Measurements from ENCODE around the gene RUNX2.

Gene RUNX2

DNA sequence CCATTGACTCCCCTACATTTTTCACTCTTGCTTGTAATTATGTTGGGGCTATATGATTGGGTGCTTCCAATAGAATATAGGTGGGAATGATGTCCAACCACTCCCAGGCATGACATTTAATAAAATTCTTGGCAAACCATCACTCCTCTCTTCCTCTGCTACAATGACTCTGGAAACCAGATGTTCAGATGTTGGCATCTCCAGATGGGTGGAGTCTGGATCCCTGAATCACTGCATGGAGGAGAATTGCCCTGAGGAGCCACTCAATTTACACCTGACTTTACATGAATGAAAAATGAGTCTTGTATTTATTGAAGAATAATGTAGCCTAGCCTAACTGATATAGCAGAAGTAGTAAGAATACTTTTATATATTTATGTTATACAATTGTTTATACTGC, 356.3 kb downstream of the RUNX2 start:
- no peak overlapping the region for H3K4me3 ChIP-seq (ENCODE audit: low read length)

DNA sequence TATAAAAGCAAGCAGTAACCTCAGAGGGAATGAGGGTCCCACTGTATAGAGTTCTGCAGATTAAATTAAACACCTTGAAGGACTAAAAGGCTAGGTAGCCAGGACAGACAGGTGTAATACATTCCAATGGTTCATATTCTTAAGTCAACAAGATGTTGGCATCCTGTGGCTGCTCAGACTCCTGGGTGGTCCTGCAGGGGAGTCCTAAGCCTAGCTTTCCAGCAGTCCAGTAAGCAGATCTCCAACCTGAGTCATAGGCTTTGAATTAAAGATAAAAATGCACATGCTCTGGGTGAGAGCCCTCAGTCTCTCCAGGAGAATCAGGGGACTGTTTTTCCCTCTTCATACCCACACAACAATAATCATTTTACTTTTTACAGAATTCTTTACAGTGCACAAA, 356.9 kb downstream of the RUNX2 start:
- H3K36me3 ChIP-seq (ENCODE audit: control insufficient read depth, insufficient read depth, low read length) = no peaks in the 10 kb centered on the region
- H3K4me3 ChIP-seq (ENCODE audit: low read length) = no peak overlapping the region
- no peaks in the 10 kb centered on the region for H3K4me1 ChIP-seq (ENCODE audit: control insufficient read depth, insufficient read depth, low read length)
- no peak overlapping the region for H3K9ac ChIP-seq (ENCODE audit: low read length)
- no peaks in the 10 kb centered on the region for H3K27me3 ChIP-seq (ENCODE audit: control insufficient read depth, insufficient read depth, low read length)
- H3K9me3 ChIP-seq (ENCODE audit: control insufficient read depth, low read length) = no peaks in the 10 kb centered on the region

More for the DNA sequence above, 356.3 kb downstream of the RUNX2 start:
- Histone ChIP-seq H3K36me3 (ENCODE audit: control insufficient read depth, insufficient read depth, low read length) (no peaks in the 10 kb centered on the region), H3K9ac (ENCODE audit: low read length) (no peak overlapping the region), H3K4me1 (ENCODE audit: control insufficient read depth, insufficient read depth, low read length) (no peaks in the 10 kb centered on the region), H3K27me3 (ENCODE audit: control insufficient read depth, insufficient read depth, low read length) (no peaks in the 10 kb centered on the region), H3K9me3 (ENCODE audit: control insufficient read depth, low read length) (no peaks in the 10 kb centered on the region)

- H3K27me3 ChIP-seq (ENCODE audit: control insufficient read depth, insufficient read depth, low read length) = no peaks in the 10 kb centered on the region
- H3K36me3 ChIP-seq (ENCODE audit: control insufficient read depth, insufficient read depth, low read length) = no peaks in the 10 kb centered on the region
- H3K9ac ChIP-seq (ENCODE audit: low read length) = no peak overlapping the region
- H3K4me1 ChIP-seq (ENCODE audit: control insufficient read depth, insufficient read depth, low read length) = no peaks in the 10 kb centered on the region
- no peak overlapping the region for H3K4me3 ChIP-seq (ENCODE audit: low read length)
- no peaks in the 10 kb centered on the region for H3K9me3 ChIP-seq (ENCODE audit: control insufficient read depth, low read length)
Observed at GRCh38 chr6:45686841-45687569, 358.9 kb downstream of the RUNX2 start.

GRCh38 chr6:45687570-45687969, 359.4 kb downstream of the RUNX2 start:
- H3K9me3 ChIP-seq (ENCODE audit: control insufficient read depth, low read length) = no peaks in the 10 kb centered on the region
- no peaks in the 10 kb centered on the region for H3K4me1 ChIP-seq (ENCODE audit: control insufficient read depth, insufficient read depth, low read length)
- H3K36me3 ChIP-seq (ENCODE audit: control insufficient read depth, insufficient read depth, low read length) = no peaks in the 10 kb centered on the region
- no peak overlapping the region for H3K9ac ChIP-seq (ENCODE audit: low read length)
- H3K4me3 ChIP-seq (ENCODE audit: low read length) = no peak overlapping the region
- no peaks in the 10 kb centered on the region for H3K27me3 ChIP-seq (ENCODE audit: control insufficient read depth, insufficient read depth, low read length)

DNA sequence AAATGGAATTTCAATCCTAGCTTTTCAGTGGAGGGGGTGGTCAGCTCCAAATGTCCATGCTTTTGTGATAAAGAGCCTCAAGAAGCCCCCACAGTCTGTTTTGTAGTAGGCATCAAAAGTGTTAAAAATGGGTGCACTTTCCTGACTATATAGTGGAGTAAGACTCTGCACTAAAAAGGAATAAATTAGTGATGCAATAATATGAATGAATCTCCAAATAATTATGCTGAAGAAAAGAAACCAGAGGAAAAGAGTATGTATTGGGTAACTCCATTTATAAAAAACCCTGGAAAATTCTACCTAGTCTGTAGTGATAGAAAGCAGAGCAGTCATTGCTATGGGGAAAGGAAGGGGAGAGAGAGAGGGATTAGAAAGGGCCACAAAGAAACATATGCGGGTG, 360.1 kb downstream of the RUNX2 start:
- H3K36me3 ChIP-seq (ENCODE audit: control insufficient read depth, insufficient read depth, low read length) = no peaks in the 10 kb centered on the region
- H3K9ac ChIP-seq (ENCODE audit: low read length) = no peak overlapping the region
- no peaks in the 10 kb centered on the region for H3K4me1 ChIP-seq (ENCODE audit: control insufficient read depth, insufficient read depth, low read length)
- H3K27me3 ChIP-seq (ENCODE audit: control insufficient read depth, insufficient read depth, low read length) = no peaks in the 10 kb centered on the region
- H3K4me3 ChIP-seq (ENCODE audit: low read length) = no peak overlapping the region
- no peaks in the 10 kb centered on the region for H3K9me3 ChIP-seq (ENCODE audit: control insufficient read depth, low read length)

GRCh38 chr6:45689926-45690615, 361.9 kb downstream of the RUNX2 start:
- H3K9ac ChIP-seq (ENCODE audit: low read length) = no peak overlapping the region
- H3K4me3 ChIP-seq (ENCODE audit: low read length) = no peak overlapping the region
- no peaks in the 10 kb centered on the region for H3K36me3 ChIP-seq (ENCODE audit: control insufficient read depth, insufficient read depth, low read length)
- no peaks in the 10 kb centered on the region for H3K9me3 ChIP-seq (ENCODE audit: control insufficient read depth, low read length)
- H3K27me3 ChIP-seq (ENCODE audit: control insufficient read depth, insufficient read depth, low read length) = no peaks in the 10 kb centered on the region
- no peaks in the 10 kb centered on the region for H3K4me1 ChIP-seq (ENCODE audit: control insufficient read depth, insufficient read depth, low read length)

DNA sequence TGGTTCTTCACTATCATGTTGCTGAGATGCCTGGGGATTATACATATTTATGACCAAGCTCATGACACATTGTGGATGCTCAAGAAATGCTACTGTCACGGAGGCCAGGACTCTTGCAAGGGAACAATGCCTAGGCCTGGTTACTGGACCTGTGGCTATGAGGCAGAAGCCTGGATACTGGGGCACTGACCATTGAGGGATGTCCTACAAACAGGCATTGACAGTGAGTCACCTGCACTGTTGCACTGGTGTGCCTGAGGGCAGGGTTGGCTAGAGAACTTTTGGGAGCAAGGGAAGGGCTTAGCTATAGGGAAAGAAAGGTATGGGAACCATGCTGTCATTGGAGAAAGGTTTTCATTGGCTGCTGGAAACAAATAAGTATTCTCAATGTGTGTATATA, 362.7 kb downstream of the RUNX2 start:
- no peaks in the 10 kb centered on the region for H3K27me3 ChIP-seq (ENCODE audit: control insufficient read depth, insufficient read depth, low read length)
- no peak overlapping the region for H3K4me3 ChIP-seq (ENCODE audit: low read length)
- no peaks in the 10 kb centered on the region for H3K4me1 ChIP-seq (ENCODE audit: control insufficient read depth, insufficient read depth, low read length)
- no peaks in the 10 kb centered on the region for H3K36me3 ChIP-seq (ENCODE audit: control insufficient read depth, insufficient read depth, low read length)
- H3K9me3 ChIP-seq (ENCODE audit: control insufficient read depth, low read length) = no peaks in the 10 kb centered on the region
- H3K9ac ChIP-seq (ENCODE audit: low read length) = no peak overlapping the region

DNA sequence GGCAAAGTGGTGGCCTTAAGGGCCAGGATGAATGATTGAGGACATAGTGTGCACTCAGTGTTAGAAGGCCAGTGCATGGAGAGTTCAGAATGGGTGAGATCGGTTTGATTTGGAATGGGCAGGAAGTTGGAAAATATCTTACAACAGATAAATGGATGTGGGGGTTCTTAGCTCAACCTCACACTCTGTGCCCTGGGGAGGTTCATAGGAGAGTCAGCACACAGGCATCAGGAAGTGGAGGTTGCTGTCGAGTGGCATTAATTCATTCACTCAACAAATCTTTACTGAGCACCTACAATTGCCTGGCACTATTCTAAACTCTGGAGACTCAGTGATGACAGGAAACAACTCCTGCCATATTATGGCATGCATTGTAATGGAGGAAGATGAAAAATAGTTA, 363.3 kb downstream of the RUNX2 start:
- Histone ChIP-seq H3K9me3 (ENCODE audit: control insufficient read depth, low read length) (no peaks in the 10 kb centered on the region), H3K4me3 (ENCODE audit: low read length) (no peak overlapping the region), H3K36me3 (ENCODE audit: control insufficient read depth, insufficient read depth, low read length) (no peaks in the 10 kb centered on the region), H3K4me1 (ENCODE audit: control insufficient read depth, insufficient read depth, low read length) (no peaks in the 10 kb centered on the region), H3K27me3 (ENCODE audit: control insufficient read depth, insufficient read depth, low read length) (no peaks in the 10 kb centered on the region), H3K9ac (ENCODE audit: low read length) (no peak overlapping the region)

- no peaks in the 10 kb centered on the region for H3K36me3 ChIP-seq (ENCODE audit: control insufficient read depth, insufficient read depth, low read length)
- no peaks in the 10 kb centered on the region for H3K4me1 ChIP-seq (ENCODE audit: control insufficient read depth, insufficient read depth, low read length)
- H3K27me3 ChIP-seq (ENCODE audit: control insufficient read depth, insufficient read depth, low read length) = no peaks in the 10 kb centered on the region
- H3K4me3 ChIP-seq (ENCODE audit: low read length) = no peak overlapping the region
- H3K9me3 ChIP-seq (ENCODE audit: control insufficient read depth, low read length) = no peaks in the 10 kb centered on the region
- H3K9ac ChIP-seq (ENCODE audit: low read length) = no peak overlapping the region
Observed at GRCh38 chr6:45692021-45692420, 363.9 kb downstream of the RUNX2 start.

- Histone ChIP-seq H3K4me3 (ENCODE audit: low read length) (no peak overlapping the region), H3K36me3 (ENCODE audit: control insufficient read depth, insufficient read depth, low read length) (no peaks in the 10 kb centered on the region), H3K9ac (ENCODE audit: low read length) (no peak overlapping the region), H3K4me1 (ENCODE audit: control insufficient read depth, insufficient read depth, low read length) (no peaks in the 10 kb centered on the region), H3K9me3 (ENCODE audit: control insufficient read depth, low read length) (no peaks in the 10 kb centered on the region), H3K27me3 (ENCODE audit: control insufficient read depth, insufficient read depth, low read length) (no peaks in the 10 kb centered on the region)
Observed at GRCh38 chr6:45696738-45697137, 368.6 kb downstream of the RUNX2 start.

GRCh38 chr6:45697605-45698004, 369.5 kb downstream of the RUNX2 start:
- Histone ChIP-seq H3K9ac (ENCODE audit: low read length) (no peak overlapping the region), H3K4me1 (ENCODE audit: control insufficient read depth, insufficient read depth, low read length) (no peaks in the 10 kb centered on the region), H3K36me3 (ENCODE audit: control insufficient read depth, insufficient read depth, low read length) (no peaks in the 10 kb centered on the region), H3K4me3 (ENCODE audit: low read length) (no peak overlapping the region), H3K9me3 (ENCODE audit: control insufficient read depth, low read length) (no peaks in the 10 kb centered on the region), H3K27me3 (ENCODE audit: control insufficient read depth, insufficient read depth, low read length) (no peaks in the 10 kb centered on the region)

DNA sequence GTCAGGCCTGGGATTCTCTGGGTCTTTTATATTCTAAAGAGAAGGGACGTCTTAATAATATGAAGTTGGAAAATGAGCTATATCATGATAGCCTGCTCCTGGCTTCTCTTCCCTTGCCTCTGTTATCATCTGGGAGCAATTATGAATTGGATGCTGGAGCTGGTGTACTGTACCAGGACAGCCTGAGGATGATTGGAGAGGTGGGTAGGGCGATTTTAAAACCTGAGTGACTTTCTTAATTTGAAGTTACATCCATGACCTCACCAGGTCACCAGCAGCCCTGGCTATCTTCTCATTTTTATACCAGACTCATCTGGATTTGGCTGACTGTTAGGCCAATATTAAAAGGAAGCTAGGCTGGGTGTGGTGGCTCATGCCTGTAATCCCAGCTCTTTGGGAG, 369.9 kb downstream of the RUNX2 start:
- no peaks in the 10 kb centered on the region for H3K9me3 ChIP-seq (ENCODE audit: control insufficient read depth, low read length)
- no peaks in the 10 kb centered on the region for H3K36me3 ChIP-seq (ENCODE audit: control insufficient read depth, insufficient read depth, low read length)
- no peaks in the 10 kb centered on the region for H3K4me1 ChIP-seq (ENCODE audit: control insufficient read depth, insufficient read depth, low read length)
- no peak overlapping the region for H3K4me3 ChIP-seq (ENCODE audit: low read length)
- H3K27me3 ChIP-seq (ENCODE audit: control insufficient read depth, insufficient read depth, low read length) = no peaks in the 10 kb centered on the region
- no peak overlapping the region for H3K9ac ChIP-seq (ENCODE audit: low read length)

Data from mucosa of stomach (tissue), 1 donor.